Amniotic stem cell (primary cell): ENCODE measurements around the gene BICRA.
"Not testable (repeated sequence)": the region's sequence is repeated elsewhere in the genome, so short reads cannot be mapped to it uniquely, and the experiment has no call there.

Experiments used
- DNase-seq: peaks from one replicate; lab custom pipeline; 2025; lab: John Stamatoyannopoulos, UW

The BICRA gene

DNA sequence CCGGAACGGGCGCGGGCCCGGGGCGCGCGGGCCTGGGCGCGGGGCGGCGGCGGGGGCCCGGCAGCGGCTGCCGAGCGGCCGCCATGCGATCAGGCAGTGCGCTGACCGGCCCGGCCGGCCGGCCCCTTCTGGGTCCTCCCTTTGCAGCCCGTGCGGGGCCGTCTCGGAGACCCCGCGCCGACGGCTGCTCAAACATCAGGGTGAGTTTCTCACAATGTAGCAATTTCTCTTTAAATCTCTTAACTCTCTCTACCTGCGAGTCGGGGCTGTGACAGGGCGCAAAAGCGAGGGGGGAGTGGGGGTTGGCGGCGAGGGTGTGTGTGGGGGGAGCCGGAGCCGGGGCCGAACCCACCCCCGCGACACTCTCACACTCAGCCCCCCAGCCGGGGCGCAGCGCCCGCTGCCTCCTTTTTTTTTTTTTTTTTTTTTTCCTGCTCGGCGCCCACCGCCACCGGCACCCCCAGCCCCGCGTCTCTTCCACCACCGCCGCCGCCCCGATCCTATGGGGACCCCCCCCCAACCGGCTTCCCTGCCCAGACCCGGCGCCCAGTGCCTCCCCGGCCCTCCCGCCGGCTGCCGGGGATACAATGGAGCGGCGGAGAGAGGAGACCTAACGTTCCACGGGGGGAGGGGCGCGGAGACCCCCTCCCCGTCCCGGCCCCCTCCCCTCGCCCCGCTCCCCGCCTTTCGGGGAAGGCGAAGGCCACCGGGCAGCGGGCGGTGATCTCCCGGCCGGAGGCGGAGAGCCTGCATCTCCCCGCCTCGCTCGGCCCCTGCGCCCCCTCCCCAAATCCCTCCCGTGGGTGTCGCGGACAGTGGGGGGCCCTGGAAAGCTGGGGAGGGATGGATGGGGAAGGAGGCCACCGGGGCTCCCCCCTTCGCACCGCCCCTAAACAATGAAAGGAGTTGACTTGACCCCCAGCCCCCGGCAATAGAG lies at the start of gene BICRA:
Gene BICRA (plus strand): TSS at position 166 of the 937 bp plus-strand sequence. CDS start 64,441 bp downstream, outside the sequence.
- peak; percentile 50 for DNase-seq

DNA sequence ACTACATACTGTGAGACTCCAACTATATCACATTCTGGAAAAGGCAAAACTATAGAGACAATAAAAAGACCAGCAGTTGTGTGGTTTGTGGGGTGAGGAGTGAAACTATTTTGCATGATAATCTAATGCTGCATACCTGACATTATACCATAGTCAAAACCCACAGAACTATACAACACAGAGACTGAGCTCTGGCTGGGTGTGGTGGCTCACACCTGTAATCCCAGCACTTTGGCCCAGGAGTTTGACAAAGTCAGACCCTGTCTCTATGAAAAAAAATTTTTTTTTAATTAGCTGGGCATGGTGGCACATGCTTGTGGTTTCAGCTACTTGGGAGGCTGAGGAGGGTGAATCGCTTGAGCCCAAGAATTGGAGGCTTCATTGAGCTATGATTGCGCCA lies 47.9 kb upstream of the BICRA start:
- no peak for DNase-seq

DNA sequence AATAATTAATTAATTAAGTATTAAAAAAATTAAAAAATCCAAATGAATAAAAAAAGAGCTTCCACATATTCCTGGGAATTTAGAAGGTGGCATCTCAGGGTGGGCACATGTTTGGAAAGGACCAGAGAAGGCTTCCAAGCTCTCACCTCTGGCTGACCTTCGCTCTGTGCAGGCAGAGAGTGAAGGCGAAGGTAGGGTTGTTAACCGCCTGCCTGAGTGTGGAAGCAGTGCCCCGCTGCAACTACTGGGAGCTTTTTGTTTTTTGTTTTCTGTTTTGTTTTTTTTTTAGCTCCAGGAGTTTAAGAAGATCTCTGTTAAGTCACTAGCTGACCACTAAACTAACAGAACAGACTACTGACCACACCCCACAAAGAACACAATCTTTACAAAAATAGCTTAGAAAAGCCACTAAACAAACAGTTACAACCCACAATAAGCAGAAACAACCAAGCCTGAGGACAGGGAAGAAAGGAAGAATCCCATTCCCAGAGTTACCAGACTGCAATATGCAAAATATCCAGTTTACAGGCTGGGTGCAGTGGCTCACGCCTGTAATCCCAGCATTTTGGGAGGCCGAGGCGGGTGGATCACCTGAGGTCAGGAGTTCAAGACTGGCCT lies 47.4 kb upstream of the BICRA start:
- DNase-seq, result no peak

DNA sequence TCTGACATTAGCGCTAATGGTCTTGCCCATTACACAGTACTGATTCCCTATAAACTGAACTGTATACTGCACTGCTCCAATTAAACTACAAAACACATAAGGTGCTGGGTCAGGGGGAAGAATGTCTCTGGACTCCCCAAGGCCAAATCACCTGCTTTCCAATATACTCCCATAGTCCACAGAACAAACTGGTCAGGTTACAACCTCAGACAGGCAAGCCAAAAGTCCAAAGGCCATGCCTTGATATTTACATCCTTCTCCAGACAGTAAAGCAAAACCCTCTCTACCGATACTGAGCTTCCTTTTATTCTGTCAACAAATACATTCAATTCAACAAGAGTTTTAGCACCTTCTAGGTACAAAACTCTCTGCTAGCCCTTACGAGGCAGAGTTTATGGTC lies 44.9 kb upstream of the BICRA start:
- DNase-seq, result no peak

DNA sequence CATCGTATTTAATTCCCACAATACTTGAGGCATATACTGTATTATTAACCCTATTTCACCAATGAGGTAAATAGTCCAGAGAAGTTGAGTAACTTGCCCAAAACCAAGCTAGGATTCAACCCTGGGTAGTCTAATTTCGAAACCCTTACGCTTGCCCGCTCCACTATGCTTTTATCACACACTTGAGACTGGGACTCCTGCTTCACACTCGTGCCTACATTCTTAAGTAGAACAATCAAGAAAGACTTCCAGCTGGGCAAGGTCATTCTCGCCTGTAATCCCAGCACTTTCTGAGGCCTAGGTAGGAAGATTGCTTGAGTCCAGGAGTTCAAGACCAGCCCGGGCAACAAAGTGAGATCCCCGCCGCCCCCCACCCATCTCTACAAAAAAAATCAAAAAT lies 39.6 kb upstream of the BICRA start:
- DNase-seq, result no peak

DNA sequence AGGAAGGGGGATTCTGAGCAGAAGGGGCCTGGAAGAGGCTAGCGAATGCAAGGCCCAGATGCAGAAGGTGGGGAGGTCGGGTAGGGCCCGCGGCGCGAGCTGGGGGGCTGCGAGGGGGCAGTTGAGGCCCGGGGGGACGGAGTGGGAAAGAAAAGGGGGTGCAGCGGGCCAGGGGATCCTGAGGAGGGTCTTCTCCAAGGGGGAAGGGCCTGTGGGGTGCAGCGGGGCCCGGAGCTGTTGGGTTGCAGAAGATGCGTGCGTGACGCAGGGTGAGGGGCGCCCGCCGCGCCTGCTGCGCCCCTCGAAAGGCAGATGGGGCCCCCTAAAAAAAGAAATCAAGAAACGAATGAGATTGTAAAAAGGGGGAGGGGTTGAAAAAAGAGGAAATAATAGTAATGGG lies 36.3 kb upstream of the BICRA start:
- DNase-seq, result no peak

DNA sequence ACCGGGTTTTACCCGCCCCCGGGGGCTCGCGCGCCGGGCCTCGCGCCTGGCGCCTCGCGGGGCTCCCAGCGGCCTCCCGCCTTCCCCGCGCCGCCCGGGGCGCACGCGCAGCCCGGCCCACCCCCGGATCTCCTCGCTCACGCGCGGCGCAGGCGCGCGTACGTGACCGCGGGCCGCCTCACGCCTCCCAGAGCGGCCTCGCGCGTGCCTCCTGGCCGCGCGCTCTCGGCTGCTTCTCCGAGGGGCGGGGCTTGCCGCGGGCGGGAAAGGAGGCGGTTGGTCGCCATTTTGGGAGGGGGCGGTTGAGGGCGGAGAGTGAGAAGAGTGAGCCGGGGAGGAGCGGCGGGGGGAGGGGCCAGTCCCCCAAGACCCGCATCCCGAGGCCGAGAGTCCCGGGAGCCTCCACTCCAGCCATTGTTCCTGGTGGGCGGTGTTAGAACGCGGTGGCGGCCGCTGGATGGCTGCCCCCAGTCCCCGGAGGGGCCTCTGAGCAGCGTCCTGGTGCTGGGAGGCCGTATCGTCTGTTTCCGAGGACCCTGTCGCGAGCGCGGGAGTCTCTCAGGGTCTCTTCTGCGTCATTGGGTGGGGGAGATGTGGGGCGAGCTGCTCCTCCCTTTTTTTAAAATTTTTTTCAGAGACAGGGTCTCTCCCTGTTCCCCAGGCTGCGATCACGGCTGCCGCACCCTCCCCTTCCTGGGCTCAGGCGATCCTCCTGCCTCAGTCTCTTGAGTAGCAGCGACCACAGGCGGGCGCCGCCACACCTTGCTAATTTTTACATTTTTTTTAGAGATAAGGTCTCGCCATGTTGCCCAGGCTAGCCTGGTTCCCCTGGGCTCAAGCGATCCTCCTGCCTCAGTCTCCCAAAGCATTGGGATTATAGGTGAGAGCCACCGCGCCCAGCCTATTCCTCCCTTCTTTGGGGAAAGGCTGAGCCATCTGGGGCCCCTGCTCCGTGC lies 35.6 kb upstream of the BICRA start, which contains the start of gene ZNF541:
Gene ZNF541 (minus strand): TSS at position 78 of the 956 bp plus-strand sequence. CDS start 17,292 bp downstream, outside the sequence.
- no peak for DNase-seq

DNA sequence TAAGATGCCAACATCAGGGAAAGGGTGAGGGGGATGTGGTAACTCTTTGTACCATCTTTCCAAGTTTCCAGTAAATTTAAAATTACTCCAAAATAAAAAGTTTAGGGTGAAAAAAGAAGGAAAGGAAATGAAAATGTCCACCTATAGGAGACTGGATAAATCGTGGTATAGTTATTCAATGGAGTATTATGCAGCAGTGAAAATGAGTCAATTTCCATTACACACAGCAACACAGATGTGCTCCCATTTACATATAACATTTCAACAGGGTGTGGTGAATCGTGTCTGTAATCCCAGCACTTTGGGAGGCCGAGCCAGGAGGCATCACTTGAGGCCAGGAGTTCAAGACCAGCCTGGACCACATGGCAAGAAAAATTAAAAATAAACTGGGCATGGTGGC lies 28.5 kb upstream of the BICRA start:
- no peak for DNase-seq

DNA sequence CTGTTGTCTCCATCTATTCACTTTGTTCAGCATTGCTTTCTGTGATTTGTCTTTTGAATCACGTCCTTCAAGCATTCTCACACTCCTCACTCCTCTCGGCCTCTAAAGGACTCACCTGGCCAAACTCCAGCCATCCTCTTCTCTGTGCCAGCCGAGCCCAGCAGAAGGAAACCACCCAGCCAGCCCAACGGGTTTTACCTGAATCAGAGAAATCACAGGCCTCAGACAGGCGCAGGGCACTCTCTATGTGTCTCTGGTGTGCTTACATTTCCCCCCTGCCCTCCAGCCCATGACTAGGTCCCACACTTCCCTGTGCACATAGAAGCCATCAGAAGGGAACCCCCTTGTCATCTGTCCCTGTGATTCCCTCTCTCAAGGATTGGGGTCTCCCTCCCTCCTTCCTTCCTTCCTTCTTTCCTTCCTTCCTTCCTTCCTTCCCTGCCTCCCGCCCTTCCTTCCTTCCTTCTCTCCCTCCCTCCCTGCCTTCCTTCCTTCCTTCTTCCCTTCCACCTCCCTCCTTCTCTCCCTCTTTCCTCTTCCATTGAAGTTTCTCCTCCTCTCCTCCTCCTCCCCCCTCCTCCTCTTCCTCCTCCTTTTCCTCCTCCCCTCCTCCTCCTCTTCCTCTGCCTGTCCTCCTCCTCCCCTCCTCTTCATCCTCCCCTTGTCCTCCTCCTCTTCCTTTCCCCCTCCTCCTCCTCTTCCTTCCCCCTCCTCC lies 27.2 kb upstream of the BICRA start:
- no peak for DNase-seq

DNA sequence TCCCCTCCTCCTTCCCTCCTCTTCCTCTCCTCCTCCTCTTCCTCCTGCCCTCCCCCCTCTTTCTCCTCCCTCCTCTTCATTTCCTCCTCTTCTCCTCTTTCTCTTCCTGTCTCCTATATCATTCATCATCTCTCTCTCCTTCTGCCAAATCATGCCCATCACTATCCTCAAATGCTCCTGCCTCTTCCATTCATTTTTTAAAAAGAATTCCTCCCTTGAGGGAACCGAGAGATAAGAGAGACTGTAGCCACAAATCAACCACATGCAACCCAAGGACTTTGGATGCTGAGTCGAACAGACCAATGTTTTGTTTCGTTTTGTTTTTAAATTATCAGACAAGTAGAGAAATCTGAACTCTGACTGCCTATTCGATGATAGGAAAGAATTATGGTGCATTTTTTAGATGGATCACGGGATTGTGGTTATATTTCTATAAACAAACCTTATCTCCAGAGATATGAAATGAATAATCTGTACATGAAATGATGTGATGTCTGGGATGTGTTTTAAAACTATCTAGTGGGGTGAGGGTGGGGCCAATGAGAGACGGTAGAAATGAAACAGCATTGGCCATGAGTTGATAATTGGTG lies 26.5 kb upstream of the BICRA start:
- DNase-seq, result peak; percentile 23

DNA sequence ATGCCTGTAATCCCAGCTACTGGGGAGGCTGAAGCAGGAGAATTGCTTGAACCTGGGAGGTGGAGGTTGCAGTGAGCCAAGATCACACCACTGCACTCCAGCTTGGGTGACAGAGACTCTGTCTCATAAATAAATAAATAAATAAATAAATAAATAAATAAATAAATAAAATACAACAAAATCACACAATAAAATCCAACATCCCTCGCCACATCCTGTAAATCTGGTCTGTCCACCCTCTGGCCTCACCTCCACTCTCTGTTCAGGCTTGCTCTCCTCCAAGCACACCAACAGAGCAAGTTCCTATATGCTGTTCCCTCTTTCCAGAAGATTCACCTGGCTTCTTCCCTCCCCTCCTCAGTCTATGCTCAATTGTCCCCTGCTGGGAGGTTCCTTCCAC lies 25.8 kb upstream of the BICRA start:
- DNase-seq, result not testable (repeated sequence)

DNA sequence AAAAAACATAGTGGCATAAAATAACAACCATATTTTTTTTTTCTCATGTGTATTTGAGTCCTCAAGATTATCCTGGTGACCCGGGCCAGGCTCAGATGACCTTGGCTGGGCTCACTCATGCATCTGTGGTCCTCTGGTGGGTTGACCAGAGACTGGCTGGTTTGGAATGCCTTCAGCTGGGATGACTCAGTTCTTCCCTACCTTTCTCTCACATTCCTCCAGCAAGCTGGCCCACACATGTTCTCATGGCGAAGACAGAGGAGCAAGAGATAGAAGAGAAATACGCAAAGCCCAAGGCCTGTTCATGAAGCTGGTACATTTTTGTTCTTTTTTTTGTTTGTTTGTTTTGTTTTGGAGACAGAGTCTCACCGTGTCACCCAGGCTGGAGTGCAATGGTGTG lies 21.6 kb upstream of the BICRA start:
- no peak for DNase-seq

DNA sequence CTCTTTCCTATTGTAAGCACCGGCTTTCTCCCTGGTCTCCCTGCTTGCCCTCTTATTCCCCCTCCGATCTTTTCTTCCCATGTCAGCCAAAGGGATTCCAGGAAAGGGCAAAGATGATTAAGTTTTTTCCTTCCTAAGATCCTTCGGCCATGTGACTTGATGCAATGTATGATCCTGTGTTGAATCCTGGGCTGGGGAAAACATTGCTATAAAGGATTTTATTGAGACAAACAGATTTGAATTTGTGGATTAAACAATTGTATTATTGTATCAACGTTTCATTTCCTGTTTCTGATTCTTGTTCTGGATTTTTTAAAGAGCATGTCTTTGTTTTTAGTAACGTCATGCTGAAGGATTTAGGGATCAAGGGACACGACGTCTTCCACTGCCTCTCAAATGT lies 19.1 kb upstream of the BICRA start:
- DNase-seq, result no peak

DNA sequence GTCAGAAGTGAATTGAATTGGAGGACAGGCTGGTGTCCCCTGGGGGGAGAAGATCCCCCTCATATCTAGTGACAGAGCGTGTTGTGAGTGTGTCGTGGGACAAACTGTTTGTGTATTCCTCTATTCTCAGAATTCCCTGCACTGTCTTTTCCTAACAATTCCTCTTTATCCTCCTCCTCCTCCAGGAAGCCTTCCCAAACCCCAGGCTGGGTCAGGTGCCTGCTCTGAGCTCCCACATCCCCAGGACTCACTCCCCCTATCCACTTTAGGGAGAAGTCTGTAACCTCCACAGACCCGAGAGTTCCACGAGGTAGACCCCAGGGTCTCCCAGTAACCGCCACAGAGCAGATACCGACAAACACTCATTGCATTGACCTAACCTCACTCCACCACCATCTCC lies 15.1 kb upstream of the BICRA start:
- DNase-seq, result no peak

DNA sequence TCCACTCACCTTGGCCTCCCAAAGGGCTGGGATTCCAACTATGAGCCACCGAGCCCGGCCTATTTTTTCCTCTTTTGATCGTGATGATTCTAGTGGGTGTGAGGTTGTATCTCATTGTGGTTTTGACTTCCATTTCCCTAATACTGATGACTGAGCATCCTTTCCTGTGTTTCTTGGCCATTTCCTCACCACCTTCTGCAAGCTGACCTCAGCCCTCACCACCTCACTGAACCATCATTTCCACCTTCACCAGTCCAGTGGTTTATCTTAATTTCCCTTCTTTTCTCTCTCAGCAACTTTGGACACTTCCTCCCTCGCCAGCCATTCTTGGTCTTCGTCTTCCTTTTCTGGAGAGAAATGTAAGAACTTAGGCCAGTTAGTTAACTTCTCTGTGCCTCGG lies 13.0 kb upstream of the BICRA start:
- no peak for DNase-seq

DNA sequence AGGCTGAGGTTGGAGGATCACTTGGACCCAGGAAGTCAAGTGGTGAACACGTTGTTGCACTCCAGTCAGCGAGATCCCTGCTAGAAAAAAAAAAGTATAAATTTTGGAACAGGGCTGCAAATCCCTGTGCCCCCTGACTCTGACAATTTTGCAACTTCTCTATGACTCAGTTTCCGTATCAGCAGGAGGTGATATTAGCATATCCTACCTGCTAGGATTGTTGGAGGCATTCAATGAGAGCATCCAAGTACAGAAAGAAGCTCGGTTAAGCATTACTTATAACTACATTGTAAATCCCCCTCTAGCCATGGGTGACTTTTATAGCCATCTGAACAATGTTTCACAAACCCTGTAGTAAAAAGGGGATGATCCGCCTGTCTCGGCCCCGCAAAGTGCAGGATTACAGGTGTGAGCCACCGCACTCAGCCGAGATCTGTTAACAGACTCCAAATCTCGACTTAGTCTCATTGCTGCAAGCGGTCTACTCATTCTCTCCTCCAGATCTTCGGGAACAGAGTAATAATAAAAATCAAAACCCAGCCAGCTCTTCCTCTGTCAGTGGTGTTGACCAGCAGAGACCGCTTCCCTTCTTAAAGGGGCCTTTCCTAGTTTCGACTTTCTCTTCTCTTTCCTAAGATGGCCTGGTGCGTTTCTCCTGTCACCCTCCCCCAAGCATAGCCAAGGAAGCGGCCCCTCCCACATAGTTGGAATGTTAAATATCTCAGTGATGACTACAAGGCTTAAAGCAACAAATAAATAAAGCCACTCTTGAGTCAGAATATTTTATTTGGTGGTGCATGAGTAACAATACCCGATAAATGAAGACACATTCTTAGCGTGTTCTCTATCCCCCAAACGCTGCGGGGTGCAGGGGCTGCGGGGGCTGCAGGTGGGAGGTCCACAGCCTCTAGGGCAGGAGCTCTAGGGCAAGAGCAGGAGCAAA lies 10.3 kb upstream of the BICRA start:
- peak; percentile 91 for DNase-seq

DNA sequence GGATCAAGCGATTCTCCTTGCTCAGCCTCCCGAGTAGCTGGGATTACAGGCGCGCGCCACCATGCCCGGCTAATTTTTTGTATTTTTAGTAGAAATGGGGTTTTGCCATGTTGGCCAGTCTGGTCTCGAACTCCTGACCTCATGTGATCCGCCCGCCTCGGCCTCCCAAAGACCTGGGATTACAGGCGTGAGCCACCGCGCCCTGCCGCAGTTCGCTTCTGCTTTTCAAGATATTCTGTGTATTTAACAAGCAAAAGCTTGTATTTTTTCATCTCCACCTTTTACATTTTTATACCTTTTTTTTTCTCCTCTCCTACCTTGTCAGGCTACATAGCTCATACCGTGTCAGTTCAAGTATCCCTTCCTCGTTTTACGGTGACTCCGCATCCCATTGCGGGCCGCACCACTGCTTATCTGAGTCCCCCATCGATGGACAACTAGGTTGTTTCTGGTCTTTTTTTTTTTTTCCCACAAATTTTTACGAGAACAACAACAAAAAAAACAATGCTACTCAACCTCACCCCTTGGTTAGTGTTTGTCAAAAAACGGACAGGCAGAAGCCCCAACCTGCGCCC lies 9.2 kb upstream of the BICRA start:
- DNase-seq, result not testable (repeated sequence)

DNA sequence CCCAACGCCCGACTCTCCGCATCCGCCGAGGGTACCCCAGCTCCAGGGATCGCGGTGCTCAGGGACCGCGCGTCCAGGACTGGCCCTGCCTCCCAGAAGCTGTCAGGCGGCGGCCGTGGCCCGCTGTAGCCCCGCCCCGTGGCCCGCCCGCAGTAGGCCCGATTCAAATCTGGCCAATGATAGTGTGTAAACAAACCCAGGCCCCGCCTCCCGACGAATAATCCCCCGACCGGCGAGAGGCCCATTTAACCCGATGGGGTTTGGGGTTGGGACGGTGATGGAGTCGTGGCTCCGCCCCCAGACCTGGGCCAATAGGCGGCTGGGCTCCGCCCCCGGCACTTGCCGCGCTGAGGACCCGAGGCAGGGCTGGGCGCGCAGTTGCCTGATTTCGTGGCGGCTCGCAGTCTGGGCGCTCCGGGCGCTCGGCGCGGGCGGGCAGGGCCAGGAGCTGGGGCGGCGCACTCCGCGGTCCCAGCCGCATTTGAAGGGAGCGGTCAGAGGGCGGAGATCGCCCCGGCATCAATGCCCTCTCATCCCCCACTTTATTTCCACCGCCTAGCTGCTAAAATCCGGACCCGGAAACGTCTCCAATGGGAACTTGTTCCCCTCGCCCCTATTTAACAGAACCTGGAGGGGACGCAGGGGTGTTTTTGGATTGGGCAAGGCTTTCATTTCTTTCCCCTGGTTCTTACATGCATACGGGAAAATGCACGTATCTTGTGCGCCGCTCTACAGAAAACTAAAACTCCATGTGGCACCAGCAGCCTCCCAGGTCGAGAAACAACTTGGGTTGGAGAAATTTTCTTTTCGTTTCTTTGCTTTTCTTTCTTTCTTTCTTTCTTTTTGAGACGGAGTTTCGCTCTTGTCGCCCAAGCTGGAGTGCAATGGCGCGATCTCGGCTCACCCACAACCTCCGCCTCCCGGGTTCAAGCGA lies 8.4 kb upstream of the BICRA start:
- peak; percentile 99 for DNase-seq
